Kidney tubule cell (primary cell): ENCODE data around the gene LYRM2.
A peak's percentile ranks its signal among the peaks of the same experiment; 100 is the strongest.

ENCODE experiments used
- DNase-seq: peaks from one replicate; pipeline ENCODE4 v3.0.0-alpha.2; 2018; ENCODE audit warnings: low spot score

The LYRM2 gene, protein sequence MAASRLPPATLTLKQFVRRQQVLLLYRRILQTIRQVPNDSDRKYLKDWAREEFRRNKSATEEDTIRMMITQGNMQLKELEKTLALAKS

DNA sequence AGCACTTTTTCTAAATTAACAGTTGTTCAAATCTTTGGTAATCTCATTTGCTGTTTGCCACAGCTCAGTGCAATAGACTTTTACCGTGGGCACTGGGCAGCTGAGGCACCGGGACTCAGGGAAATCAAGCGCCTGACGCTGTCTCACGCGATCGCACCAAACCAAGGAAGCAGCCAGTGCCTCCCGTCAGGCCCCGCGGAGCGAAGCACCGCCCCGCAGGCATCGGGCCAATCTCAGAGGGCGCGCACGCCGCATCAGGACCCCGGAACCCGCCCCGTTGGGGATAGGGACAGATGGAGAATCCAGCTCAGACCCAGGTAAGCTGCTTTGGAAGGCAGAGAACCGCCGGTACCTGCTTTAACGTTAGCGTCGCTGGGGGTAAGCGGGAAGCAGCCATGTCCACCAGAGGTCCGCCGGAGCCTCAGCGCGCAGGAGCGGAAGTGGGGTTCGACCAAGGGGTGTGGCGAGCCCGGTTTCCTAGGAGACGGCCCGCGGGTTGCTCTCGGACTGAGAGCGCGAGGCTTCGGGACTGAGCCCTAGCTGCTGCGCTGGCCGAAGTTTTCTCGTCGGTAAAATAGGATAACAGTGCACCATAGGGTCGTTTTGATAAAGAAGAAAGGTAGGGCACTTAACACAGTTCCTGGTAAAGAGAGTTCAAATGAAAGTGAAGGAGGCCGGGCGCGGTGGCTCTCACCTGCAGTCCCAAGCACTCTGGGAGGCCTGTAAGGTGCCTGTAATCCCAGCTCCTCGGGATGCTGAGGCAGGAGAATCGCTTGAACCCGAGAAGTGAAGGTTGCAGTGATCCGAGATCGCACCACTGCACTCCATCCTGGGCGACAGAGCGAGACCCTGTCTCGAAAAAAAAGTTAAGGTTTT, at the start of gene LYRM2:
Gene LYRM2 (minus strand): TSS at position 428 of the 876 bp plus-strand sequence. CDS start 31 bp downstream, at position 397.
- DNase-seq, result peak; percentile 94

DNA sequence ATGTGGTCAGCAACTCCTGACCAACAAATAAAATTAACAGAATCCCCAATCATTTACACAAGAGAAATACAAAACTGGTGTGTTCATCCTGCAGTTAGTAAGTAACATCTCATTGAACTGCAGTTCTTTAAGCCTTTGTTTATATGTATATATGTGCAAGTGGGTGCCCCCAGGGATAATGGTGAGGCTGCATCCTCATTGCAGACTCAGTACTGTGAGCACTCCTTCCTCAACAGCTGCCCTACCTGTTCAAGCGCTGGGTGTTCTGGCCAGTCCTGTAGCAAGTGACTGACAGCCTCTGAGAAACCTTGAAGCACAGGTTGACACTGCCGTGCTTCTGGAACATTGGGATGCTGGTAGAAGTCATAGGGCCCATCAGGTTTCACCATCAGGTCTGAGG, 49.8 kb upstream of the LYRM2 start:
- DNase-seq, result no peak

DNA sequence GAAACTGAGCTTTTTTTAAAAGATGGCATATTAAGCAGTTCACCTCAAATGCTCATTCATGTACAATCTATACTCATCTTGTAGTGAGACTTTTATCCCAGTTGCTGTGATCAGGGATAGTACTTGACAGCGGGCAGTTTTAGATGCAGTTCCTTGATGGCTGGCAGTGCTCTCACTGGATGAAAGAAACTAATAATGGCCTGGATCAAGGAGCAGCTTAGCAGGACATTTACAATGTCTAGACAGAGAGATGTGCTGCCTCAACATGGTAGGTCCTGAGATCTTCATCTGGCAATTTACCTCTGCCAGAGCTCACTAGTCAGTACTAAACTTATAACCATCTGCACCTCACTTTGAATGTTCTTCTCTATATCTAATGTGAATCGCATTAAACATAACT, 46.8 kb upstream of the LYRM2 start:
- DNase-seq, result no peak

DNA sequence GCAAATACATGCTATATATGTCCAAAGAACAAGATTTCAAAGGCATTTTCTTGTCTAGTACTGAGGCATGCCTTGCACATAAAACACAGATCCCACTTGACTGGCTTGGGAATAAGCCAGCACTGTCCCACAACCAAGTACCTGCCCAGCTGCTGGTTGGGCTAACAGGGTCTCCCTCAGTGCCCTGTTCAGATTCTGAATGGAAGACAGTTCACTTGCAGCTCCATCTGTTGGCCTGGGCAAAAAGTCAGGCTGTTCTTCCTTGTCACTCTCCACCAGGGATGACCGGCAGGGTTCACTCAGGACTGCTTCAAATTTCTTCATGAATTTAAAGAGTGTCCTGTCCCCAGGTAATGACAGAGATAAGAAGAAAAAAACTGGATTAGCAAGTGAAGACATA, 44.4 kb upstream of the LYRM2 start:
- DNase-seq, result no peak

DNA sequence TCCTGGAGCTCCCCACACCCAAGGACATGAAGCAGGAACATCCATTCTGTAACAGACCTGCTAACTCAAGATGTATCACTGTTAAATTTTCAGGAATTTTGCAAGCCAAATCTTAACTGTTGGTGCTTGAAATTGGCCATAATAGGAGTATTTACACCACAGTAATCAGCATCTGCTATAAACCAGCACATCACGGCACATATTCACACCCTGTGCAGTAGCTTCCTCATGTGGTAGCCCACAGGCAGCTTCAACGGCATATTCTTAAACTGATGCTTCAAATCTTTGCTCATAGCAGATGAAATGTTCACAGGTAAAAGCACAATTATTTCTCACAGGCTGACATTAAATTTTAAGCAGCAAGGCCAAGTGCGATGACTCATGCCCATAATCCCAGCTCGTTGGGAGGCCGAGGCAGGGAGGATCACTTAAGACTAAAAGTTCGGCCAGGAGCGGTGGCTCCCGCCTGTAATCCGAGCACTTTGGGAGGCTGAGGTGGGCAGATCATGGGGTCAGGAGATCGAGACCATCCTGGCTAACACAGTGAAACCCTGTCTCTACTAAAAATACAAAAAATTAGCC, 43.5 kb upstream of the LYRM2 start:
- no peak for DNase-seq

DNA sequence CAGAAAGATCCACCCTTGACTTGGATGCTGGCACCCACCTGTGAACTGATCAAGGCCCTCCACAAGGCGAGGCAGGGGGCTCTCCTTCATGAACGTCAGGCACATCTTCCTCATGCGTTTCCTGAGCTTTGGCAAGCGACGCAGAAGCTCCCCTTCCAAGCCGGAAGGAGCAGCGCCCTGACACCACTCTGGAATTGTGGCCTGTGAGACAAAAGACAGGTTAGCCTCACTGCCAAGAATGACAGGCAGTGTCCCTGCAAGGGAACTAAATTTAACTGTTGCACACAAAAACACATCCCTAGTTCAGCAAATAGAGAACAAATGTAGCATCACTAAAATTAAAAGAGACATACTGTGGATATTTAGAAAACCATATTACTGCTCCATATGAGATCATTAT, 42.0 kb upstream of the LYRM2 start:
- DNase-seq, result no peak

DNA sequence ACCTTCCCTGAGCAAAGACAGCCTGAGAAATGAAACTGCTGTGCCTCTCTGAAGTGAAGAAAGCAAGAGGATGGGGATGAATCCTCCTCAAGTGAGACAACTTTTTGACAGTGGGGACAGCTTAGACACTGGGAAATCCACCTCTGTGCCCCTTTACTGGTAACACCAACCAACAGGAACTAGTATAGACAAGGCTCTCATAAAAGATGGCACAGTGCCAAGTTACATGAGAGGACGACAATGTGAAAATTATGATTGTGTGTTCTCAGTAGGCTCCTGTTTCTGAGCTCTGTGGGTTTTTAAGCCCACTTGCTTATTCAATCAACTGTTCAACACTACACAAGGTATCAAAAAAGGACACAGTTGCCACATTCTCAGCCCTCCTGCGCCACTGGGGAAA, 41.6 kb upstream of the LYRM2 start:
- DNase-seq, result no peak

DNA sequence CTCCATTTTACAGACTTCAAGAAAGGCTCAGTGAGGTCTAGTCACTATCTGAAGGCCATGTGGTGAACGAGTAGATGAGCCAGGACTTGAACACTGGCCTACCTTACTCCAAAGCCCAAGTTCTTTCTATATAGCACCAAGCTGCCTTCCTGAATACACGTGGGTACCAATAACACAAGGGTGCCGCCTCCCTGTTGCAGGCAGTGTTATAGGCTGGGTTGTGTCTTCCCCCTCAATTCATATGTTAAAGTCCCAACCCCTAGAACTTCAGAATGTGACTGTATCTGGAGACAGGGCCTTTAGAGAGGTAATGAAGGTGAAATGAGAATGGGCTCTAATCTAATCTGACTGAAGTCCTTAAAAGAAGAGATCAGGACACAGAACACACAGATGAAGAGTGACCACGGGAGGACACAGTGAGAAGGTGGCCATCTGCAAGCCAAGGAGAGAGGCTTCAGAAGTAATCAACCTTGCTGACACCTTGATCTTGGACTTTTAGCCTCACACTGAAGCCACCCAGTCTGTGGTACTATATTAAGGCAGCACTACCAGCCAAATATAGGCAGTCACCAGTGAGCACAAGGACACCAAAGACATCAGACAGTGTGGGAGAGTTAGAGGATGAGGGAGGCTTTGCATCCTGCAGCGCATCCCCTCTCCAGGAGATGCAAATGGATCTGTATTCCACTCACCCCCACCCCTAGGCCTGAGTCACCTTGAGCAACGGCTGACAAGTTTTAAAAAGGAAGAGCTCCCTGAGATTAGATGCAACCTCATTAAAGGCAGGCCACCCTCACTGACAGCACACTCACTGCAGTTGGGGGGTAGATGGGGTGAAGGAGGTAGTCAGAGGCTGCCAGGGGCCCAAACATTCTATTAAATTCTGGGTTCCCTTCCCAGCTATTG, 40.9 kb upstream of the LYRM2 start:
- DNase-seq, result no peak

DNA sequence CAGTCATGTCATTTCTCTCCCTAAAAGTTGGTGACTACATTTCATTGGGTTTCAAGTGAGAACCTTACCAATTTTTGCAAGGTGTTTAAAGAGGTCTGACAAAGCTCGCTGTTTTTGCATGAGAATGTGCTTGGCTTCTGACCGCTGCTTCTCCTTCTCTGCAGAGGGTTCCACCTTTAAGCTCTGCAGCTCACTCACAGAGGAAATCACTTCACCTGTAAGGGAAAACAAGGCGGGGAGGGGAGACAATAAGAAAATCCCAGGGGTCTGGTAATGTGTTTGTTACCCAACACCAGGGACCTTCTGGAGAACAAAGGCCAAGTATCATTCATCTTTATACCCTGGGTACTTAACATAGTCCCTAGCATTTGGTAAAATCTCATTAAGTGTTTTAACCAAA, 40.0 kb upstream of the LYRM2 start:
- DNase-seq, result no peak

DNA sequence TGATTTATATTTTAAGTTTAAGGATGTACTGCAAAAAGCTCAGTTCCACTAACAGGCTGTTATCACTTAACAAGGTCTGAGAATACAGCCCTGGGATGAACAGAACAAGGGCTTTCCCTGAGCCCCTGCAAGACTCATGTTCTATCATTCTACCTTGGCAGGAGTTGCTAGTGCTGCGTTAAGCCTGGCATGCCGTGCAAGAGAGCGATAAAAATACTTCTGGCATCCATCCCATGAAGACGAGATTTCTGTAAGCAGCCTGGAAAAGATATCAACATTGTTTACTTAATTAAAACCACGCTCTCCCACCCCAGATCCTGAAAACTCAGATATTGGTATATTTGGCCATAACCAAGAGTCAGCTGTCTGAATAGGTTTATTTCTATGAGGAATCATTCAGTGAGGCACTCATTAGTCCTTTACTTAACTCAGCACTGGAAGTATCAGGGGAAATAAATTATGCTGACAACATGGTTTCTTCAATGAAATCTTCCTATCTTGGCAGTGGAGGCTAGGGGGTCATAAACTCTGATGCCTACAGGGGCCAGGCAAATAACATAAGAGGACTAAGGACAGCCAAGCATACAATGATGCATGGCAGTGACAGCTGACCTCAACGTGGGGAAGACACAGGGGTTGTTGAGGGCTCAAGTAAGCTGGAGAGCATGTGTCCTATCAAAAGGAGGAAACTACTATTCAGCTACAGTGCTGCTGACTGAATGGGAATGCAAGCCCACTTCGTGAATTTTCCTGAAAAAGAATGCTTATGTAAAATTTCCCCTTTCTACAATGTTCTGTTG, 37.6 kb upstream of the LYRM2 start:
- no peak for DNase-seq

DNA sequence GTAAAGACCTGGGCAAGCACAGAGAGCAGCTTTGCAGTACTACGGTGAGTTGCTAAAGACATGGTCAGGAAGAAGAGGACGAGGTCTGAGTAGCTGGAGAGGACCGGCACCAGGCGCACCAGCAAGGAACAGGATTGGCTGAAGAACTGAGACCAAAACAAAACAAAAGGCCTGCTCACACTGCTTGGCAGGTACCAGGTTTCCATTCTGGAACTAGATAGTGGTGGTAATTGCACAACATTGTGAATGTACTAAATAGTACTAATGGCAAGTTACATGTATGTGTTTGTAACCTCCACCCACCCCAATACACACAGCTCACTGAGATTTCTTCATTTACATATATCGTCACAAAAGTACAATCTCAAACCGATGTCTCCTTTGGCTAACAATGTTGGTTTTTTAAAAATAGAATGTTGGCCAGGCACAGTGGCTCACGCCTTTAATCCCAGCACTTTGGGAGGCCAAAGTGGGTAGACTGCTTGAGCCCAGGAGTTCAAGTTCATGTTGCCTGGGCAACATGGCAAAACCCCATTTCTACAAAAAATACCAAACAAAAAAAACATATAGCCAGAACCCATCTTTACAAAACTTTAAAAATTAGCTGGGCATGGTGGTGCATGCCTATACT, 32.5 kb upstream of the LYRM2 start:
- no peak for DNase-seq

DNA sequence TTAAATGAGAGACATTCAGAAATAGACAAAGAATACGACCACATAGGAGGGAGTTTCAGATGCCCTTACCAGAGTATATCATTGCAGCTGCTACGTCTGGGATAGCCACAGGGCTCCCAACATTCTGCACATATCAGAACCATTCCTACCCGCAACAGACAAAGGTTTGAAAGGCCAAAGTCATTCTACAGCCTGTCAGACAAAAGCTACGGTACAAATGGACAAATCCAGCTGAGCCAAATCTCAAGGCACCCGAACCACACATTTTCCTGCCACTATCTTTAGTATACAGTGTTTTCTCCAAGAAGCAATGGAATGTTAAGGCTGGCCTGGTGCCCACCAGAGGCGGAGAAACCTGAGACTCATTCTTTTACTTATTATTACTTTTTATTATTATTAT, 30.5 kb upstream of the LYRM2 start:
- DNase-seq, result no peak

DNA sequence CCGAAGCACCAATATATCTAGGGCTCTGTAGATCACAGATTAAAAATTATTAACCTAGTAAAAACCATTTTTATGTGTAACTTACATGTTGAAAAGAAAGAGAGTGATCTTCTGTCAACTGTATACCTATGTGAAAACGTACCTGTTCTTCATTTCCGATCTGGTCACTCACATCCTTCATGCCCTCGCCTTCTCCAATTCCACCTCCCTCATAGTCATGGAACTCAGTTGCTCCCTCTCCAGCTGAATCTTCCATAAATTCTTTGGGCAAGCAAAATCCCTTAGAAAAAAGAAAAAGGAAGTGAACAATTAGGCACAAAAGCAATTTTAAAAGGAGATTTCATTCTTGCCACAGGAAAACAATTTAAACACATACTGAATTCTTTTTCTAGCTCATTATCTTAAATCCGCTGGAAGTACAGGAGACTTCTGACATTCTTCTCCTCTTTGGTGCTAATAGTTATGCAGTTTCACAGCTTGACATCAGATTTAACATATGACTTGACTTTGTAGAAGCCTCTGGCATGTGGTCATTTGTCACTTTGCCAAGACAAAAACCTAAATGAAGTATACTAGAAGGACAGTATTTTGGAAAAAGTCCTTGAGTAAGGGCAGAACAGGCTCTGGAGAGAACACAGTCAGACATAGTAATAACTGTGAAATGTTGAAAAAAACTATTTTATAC, 29.5 kb upstream of the LYRM2 start:
- DNase-seq, result no peak

DNA sequence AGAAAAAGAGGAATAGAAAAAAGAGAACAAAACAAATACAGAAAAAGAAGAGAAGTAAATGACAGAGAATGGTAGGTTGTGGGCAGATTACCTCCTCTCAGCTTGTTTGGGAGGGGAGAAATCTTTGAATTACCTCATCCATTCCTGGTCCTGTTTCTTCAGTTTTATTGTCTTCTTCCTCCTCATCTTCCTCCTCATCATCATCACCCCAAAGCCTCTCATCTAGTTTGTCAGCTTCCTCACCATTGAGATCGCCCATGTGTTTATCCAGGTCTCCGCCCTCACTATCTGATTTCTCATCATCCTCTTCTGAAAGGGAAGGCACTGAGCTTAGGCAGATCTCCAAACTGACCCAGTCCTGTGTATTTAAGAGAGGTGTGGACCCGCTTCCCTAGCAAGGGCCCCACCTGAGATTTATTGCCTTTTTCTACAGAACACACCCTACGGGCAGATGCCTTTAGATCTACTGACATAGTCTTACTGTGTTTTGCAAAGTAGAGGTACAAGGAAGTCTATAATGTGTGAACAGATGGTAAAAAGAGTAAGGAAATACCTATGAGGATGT, 24.2 kb upstream of the LYRM2 start:
- no peak for DNase-seq

DNA sequence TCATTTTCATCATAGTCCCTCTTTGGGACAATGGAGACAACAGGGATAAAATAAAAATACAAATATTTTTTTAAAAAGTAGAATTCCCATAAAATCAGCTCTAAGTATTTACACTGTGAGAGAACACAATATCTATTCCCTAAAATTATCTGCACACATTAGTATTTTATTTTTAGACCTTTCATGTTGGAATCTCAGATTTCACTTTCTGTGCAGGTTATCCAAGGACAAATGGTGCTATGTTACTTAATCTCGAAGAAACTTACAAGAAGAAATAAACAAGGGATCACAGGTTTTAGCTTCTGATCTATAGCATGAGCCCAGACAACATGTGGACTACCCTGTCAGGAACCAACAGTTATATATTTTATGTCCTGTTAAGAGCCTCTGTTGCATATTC, 23.0 kb upstream of the LYRM2 start:
- no peak for DNase-seq

DNA sequence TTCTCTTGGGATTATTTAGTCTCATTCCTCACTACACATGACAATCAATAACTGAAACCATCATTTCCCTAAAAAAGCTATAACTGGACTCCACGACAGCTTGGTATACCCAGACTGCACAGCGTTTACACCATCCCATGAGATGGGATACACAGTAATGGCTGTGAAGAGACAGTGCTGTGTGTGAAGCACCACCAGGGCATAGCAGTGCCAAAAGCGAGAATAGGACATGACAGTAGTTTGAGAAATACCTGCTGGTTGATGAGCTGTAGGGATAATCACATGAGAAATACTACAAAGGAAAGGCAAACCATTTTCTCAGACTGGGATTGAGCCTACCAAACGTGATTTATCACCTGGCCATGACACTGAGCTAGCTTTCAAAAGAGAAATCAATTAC, 22.4 kb upstream of the LYRM2 start:
- DNase-seq, result no peak

DNA sequence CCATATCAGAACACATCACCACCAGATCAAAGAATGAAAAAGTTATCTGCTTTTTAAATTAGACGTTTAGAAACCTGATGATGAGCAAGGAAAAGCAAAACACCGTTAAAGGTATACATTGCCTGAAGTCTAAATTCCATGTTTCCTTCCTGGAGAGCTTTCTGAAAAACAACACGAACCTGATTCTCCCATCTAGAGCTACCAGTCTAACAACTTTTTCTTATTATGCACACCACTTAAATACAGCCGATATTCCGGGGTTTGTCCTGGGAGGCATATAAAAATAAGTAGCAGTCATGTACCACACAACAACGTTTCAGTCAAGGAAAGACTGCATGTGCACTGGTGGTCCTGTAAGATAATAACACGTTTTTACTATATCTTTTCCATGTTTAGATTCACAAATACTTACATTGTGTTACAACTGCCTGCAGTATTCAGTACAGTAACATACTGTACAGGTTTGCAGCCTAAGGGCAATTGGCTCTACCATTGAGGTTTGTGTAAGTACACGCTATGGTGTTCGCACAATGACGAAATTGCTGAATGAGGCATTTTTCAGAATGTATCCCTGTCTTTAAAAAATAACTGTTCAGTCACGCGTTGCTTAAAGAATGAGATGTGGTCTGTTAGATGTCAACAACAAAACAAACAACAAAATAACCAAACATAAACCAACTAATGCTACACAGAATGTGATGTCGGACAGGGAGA, 19.1 kb upstream of the LYRM2 start:
- no peak for DNase-seq

DNA sequence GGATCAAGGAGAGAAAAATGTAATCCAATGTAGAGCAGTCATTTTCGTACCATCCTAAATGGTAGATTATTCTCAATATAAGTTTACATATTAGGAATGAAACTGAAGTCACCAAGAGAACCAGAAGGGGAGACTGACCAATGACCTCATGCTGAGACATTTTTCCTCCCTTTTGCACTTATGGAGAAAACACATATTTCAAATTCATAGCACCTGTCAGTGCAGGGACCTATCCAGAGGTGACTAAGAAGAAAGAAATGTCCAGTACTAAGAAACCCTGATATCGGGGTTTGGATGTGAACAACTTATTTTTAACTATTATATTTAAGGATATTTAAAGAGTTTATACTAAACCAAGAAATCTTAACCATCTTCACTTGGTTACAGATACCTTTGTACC, 16.6 kb upstream of the LYRM2 start:
- peak; percentile 52 for DNase-seq

DNA sequence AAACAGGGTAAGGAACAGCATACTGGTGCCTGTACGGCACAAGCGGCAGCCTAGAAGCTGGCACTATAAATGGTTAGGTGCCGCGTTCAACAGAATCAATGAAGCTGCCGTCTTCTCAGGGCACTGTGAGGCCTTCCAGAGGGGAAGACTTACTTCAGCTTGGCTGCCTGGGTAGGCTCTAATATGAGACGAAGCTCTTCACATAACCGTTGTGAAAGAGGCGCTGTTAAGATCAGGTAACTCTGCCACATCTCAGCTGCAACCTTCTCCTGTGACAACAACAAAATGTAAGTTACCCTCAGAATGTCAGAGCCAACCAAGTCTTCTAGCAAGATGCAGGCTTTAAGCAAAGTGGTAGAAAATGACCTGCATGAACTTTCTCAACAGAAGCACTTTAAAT, 12.0 kb upstream of the LYRM2 start:
- no peak for DNase-seq

DNA sequence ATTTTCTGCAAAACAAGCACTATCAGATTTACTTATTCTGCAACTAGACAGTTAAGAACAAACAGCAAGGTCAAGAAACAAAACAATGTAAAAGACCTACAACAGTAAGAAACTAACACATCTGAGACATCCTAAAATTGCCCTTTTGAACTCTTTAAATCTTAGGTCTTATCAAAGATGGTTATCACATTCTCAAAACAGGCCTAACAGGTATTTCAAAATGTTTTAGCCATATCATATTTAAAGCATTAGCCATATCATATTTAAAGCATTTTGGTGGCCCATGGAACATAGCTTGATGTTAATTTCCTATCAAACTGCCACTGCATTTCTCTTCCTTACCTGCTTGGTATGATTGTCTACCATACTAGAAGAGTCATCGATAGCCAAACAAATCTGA, 11.1 kb upstream of the LYRM2 start:
- no peak for DNase-seq
